Osteoblast (primary cell): ENCODE results near the gene ISL2. TPM values are rescaled to one million over a fixed set of nuclear protein-coding genes. Genes with fewer than 3 reads are reported as not detected.

ENCODE experiments used
- DNase-seq: peaks from one replicate; pipeline ENCODE4 v3.0.0; 2011; ENCODE audit warnings: low spot score, mixed read lengths; ENCODE audit not compliant: insufficient read length; ENCODE audit errors: missing footprints
- H2AFZ ChIP-seq: 2 replicates; pipeline ENCODE4 v1.6.0; 2011; ENCODE audit warnings: mild to moderate bottlenecking, low read length
- H3K27ac ChIP-seq: 2 replicates; pipeline ENCODE4 v1.5.1; 2011; ENCODE audit warnings: mild to moderate bottlenecking, low read depth, low read length, moderate library complexity
- H3K27me3 ChIP-seq: 2 replicates; pipeline ENCODE4 v1.6.0; 2012; ENCODE audit warnings: mild to moderate bottlenecking, control low read depth, inconsistent platforms, low read length, moderate library complexity; ENCODE audit not compliant: insufficient read depth
- H3K36me3 ChIP-seq: 2 replicates; pipeline ENCODE4 v1.5.1; 2011; ENCODE audit warnings: mild to moderate bottlenecking, low read length, control low read depth, moderate library complexity; ENCODE audit not compliant: insufficient read depth
- H3K4me1 ChIP-seq: 2 replicates; pipeline ENCODE4 v1.5.1; 2011; ENCODE audit warnings: mild to moderate bottlenecking, low read length, control low read depth, moderate library complexity; ENCODE audit not compliant: insufficient read depth
- H3K4me2 ChIP-seq: 2 replicates; pipeline ENCODE4 v1.6.0; 2011; ENCODE audit warnings: mild to moderate bottlenecking, low read length; ENCODE audit not compliant: insufficient read depth
- H3K4me3 ChIP-seq: fragments of 200-600 bp; sonication (generic); 3 replicates; pipeline ENCODE4 v1.5.1; 2012; ENCODE audit warnings: mild to moderate bottlenecking, low read length, inconsistent platforms; ENCODE audit not compliant: insufficient read depth
- H3K79me2 ChIP-seq: 2 replicates; pipeline ENCODE4 v1.6.0; 2012; ENCODE audit warnings: mild to moderate bottlenecking, low read length, control low read depth, inconsistent platforms; ENCODE audit not compliant: insufficient read depth
- H3K9me3 ChIP-seq: 2 replicates; pipeline ENCODE4 v1.5.1; 2011; ENCODE audit warnings: low read depth, low read length, control low read depth
- H4K20me1 ChIP-seq: 2 replicates; pipeline ENCODE4 v1.6.0; 2012; ENCODE audit warnings: mild to moderate bottlenecking, low read length, control low read depth; ENCODE audit not compliant: insufficient read depth
- total RNA-seq: library from RNA; depleted of rRNA; stranded (reverse); fragments of >200 nt; gene quantifications from 2 replicates; pipeline ENCODE4 v1.2.3, GENCODE V29; 2012
- TF ChIP-seq, protein P1 (sequence below): IDR thresholded peaks from 2 replicates; pipeline ENCODE4 v1.5.1; 2011; ENCODE audit warnings: mild to moderate bottlenecking, low read depth, low read length, moderate library complexity; ENCODE audit errors: extremely low read depth

The ISL2 gene
- total RNA-seq, 1 donor = 1.1 TPM

DNA sequence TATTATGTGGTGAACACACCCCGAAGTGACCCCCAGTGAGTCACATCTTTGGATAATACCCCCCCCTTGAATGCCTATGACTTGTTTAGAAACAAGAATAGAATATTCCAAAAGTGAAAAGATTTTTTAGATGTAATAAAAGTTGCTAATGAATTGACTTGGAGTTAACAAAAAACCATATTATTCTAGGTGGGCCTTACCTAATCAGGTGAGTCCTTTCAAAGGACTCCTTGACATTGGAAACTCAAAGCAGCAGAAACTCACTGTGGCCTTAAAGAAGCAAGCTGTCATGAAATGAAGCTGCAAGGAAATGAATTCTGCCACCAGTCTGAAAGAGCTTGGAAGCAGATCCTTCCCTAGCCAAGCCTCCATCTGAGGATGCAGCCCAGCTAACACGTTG is 10.9 kb upstream of the ISL2 start:
- Histone ChIP-seq H3K36me3 (no peaks in the 10 kb centered on the region), H3K4me1 (no peaks in the 10 kb centered on the region), H3K27me3 (peaks cover 32% of the 10 kb centered on the region), H2AFZ (no peak overlapping the region), H3K27ac (no peak overlapping the region), H3K79me2 (no peaks in the 10 kb centered on the region), H4K20me1 (no peaks in the 10 kb centered on the region), H3K4me3 (no peak overlapping the region), H3K4me2 (no peak overlapping the region), H3K9me3 (no peaks in the 10 kb centered on the region)
- TF ChIP-seq, protein P1, sequence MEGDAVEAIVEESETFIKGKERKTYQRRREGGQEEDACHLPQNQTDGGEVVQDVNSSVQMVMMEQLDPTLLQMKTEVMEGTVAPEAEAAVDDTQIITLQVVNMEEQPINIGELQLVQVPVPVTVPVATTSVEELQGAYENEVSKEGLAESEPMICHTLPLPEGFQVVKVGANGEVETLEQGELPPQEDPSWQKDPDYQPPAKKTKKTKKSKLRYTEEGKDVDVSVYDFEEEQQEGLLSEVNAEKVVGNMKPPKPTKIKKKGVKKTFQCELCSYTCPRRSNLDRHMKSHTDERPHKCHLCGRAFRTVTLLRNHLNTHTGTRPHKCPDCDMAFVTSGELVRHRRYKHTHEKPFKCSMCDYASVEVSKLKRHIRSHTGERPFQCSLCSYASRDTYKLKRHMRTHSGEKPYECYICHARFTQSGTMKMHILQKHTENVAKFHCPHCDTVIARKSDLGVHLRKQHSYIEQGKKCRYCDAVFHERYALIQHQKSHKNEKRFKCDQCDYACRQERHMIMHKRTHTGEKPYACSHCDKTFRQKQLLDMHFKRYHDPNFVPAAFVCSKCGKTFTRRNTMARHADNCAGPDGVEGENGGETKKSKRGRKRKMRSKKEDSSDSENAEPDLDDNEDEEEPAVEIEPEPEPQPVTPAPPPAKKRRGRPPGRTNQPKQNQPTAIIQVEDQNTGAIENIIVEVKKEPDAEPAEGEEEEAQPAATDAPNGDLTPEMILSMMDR = no peak
- DNase-seq = no peak

DNA sequence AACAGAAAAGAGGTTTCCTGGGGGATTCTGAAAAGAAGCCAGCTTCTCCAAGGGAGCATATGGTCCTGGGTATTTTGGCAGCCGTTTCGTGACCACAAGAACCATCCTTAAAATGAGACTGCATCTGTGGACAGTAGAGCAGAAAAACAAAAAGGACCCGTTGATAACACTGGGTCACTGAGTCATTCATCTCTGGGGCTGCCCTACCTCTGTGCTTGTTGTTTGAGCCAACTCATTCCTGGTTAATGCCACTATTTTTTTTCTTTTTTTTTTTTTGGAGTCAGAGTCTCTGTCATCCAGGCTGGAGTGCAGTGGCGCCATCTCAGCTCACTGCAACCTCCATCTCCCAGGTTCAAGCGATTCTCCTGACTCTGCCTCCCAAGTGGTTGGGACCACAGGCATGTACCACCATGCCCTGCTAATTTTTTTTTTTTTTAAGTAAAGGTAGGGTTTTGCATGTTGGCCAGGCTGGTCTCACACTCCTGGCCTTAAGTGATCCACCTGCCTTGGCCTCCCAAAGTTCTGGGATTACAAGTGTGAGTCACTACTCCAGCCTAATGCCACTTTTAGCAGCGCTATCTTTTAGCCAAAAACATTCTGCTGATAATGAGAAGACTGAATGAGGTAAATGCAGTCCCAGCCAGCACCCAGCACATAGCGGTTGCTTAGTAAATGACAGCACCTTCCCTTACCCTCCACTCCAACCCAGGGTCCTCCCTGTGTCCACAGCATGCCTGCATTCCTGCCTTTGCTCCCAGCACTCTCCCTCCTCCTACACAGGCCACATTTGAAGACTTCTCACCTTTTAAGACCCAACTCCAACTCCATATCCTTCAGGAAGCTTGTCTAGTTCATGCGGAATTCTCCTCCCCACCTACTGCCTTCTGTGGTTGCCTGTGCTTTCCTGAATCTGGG is 9.1 kb upstream of the ISL2 start:
- Histone ChIP-seq H3K4me2 (no peak overlapping the region), H2AFZ (no peak overlapping the region), H3K9me3 (no peaks in the 10 kb centered on the region), H3K36me3 (no peaks in the 10 kb centered on the region), H3K4me1 (no peaks in the 10 kb centered on the region), H3K27ac (no peak overlapping the region), H3K27me3 (peaks cover 24% of the 10 kb centered on the region), H3K79me2 (no peaks in the 10 kb centered on the region), H4K20me1 (no peaks in the 10 kb centered on the region), H3K4me3 (no peak overlapping the region)
- TF ChIP-seq, protein P1 = no peak
- no peak for DNase-seq

DNA sequence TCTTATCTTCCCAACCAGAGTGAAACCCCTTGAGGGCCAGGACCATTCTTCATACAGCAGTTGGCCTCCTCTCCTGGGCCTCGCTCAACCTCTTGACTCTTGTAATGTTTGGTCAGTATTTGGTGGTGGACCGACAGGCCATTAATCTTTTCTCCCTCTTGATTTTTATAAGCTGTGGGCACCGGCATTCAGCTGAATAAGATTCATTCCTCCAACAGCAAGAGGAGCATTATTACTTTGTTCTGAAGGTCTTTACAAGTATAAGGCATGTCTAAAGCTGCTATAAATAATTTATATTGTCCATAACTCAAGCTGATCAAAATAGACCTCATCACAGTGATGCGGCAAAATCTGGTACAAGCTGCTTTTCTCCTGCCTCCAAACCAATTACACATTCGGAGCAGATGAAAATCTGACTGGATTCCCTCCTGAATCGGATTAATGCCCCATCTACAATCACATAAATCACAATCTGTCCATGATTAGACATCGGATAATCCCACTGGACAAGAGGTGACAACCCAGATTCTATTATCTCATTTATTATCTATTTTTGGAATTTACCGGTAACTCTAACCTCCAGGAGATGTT is 8.4 kb upstream of the ISL2 start:
- Histone ChIP-seq H3K36me3 (no peaks in the 10 kb centered on the region), H3K4me2 (no peak overlapping the region), H4K20me1 (no peaks in the 10 kb centered on the region), H3K27ac (no peak overlapping the region), H3K4me3 (no peak overlapping the region), H3K79me2 (no peaks in the 10 kb centered on the region), H3K4me1 (no peaks in the 10 kb centered on the region), H3K27me3 (peaks cover 27% of the 10 kb centered on the region), H3K9me3 (no peaks in the 10 kb centered on the region), H2AFZ (no peak overlapping the region)
- no peak for DNase-seq
- TF ChIP-seq, protein P1 = no peak

DNA sequence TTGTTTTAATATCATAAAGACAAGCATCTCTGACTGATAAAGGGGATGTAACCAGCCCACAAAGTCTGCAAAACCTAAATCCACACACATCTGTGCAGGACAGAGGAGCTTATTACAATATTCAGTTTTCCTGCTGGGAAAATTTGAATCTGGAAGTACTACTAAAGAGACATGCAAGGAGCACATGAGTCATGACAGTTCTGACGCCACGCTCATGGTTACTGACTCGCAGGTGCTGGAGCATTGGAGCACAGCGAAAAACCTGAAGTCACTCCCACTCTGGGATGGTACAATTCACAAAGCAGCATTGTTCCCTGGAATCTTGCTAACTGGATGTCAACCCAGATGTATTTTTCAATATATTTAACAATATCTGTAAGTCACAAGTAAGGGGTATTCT is 7.6 kb upstream of the ISL2 start:
- Histone ChIP-seq H4K20me1 (no peaks in the 10 kb centered on the region), H3K27ac (no peak overlapping the region), H3K4me2 (no peak overlapping the region), H3K36me3 (no peaks in the 10 kb centered on the region), H2AFZ (no peak overlapping the region), H3K79me2 (no peaks in the 10 kb centered on the region), H3K4me3 (no peak overlapping the region), H3K27me3 (peaks cover 24% of the 10 kb centered on the region), H3K9me3 (no peaks in the 10 kb centered on the region), H3K4me1 (no peaks in the 10 kb centered on the region)
- TF ChIP-seq, protein P1 = no peak
- no peak for DNase-seq
